Right lobe of liver (tissue), 6 donors: ENCODE data around the gene MYCBP2. TPM values are rescaled to one million over a fixed set of nuclear protein-coding genes. Genes with fewer than 3 reads are reported as not detected.
A peak's percentile ranks its signal among the peaks of the same experiment; 100 is the strongest.

ENCODE experiments used
- ATAC-seq, 4 donors: fragments of 200-7000 bp; cut with Tn5 transposase; one replicate each; pipeline ENCODE4 v1.9.1; 2020; ENCODE audit warnings: mild to moderate bottlenecking in 4 of 4, moderate library complexity in 4 of 4
- DNase-seq, 3 donors: peaks; one replicate each; pipeline ENCODE4 v3.0.0-alpha.2; 2020
- H3K27ac ChIP-seq, 3 donors: fragments of 200-600 bp; one replicate each; pipeline ENCODE4 v1.8.0; 2022
- H3K27me3 ChIP-seq, 2 donors: fragments of 200-600 bp; one replicate each; pipeline ENCODE4 v1.8.0; 2022
- H3K36me3 ChIP-seq, 4 donors: fragments of 200-600 bp; sonication (generic) in 1 of 4; one replicate each; pipeline versions ENCODE4 v1.5.1 to v1.8.0; 2017 to 2022; ENCODE audit warnings: control low read depth in 1 of 4
- H3K4me1 ChIP-seq, 4 donors: fragments of 200-600 bp; sonication (generic) in 1 of 4; one replicate each; pipeline versions ENCODE4 v1.5.1 to v1.8.0; 2017 to 2022; ENCODE audit warnings: control low read depth in 1 of 4
- H3K4me3 ChIP-seq, 3 donors: fragments of 200-600 bp; one replicate each; pipeline ENCODE4 v1.8.0; 2022
- H3K9me3 ChIP-seq, 4 donors: fragments of 200-600 bp; sonication (generic) in 1 of 4; one replicate each; pipeline versions ENCODE4 v1.5.1 to v1.8.0; 2017 to 2022; ENCODE audit warnings: control low read depth in 1 of 4
- POLR2A ChIP-seq: fragments of 450-650 bp; IDR thresholded peaks from one replicate; pipeline ENCODE4 v1.6.1; 2017; ENCODE audit warnings: antibody characterized with exemption, mild to moderate bottlenecking
- WGBS: methylation state at CpG from one replicate; pipeline ENCODE4 v1.1.6; 2018; ENCODE audit warnings: low coverage, low lambda C conversion rate; ENCODE audit not compliant: insufficient coverage; ENCODE audit errors: missing lambda C conversion rate; 5-methylcytosine and 5-hydroxymethylcytosine counted together
- intact Hi-C, 2 donors: fragments of 100-400 bp; cut with DNase I; formaldehyde crosslinking; loops; one replicate each; pipeline versions ENCODE4 v1.11.2 to v1.14.1; 2022
- total RNA-seq, 6 experiments: library from RNA; depleted of rRNA in 2 of 6; stranded (reverse); fragments of >200 nt in 2 of 6; fragmentation: NEBNext Ultra II Directional in 3 of 6; extraction: Animal tissue kit (Norgen Biotek cat#: 25700) in 3 of 6; gene quantifications; one replicate each; pipeline versions ENCODE4 v1.1.0 to v1.2.4, GENCODE V29; 2016 to 2023
- TF ChIP-seq, protein P1 (sequence below), 4 donors: fragments of 200-600 bp in 3 of 4; fragments of 450-650 bp in 1 of 4; IDR thresholded peaks; one replicate each; pipeline versions ENCODE4 v1.5.1 to v1.8.0; 2016 to 2022; ENCODE audit warnings: antibody characterized with exemption in 4 of 4, mild to moderate bottlenecking in 2 of 4
- donor health status: DM: no; HTN: yes; CAD: no.
- donor health status: DM: no; HTN: no; CAD: no.
- donor health status: DM: no; HTN: no; CAD: no.
- donor health status: DM: no; HTN: yes; CAD: no.
- donor health status: DM: no; HTN: yes; CAD: no.

Gene MYCBP2
- total RNA-seq, 6 experiments from 2014 or later: 27.8 to 50.1 (median 43.2) TPM

DNA sequence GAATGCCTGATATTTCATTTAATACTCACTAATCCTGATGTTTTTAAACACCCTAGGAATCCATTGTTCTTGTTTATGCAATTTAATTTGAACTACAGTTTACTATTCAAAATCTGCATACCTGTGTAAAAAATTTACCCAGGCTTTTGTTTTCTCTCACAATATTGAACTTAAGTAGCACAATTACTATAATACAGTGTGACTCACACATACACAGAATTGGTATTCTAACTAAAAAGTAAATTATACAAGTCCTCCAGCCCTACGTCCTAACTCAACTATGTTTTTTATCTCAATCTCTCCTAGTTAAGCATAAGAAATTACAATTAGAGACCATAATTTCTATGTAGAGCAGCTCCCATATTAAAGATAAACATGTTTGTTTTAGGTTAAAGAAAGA lies 41.8 kb downstream of the MYCBP2 start:
- no peaks in the 10 kb centered on the region for H3K9me3 ChIP-seq
- no peaks in the 10 kb centered on the region for H3K27me3 ChIP-seq
- H3K4me1 ChIP-seq: no peaks in the 10 kb centered on the region
- intact Hi-C loops: no loop called here
- no peak overlapping the region for H3K27ac ChIP-seq
- DNase-seq: no peak
- TF ChIP-seq POLR2A: no peak
- TF ChIP-seq, protein P1, sequence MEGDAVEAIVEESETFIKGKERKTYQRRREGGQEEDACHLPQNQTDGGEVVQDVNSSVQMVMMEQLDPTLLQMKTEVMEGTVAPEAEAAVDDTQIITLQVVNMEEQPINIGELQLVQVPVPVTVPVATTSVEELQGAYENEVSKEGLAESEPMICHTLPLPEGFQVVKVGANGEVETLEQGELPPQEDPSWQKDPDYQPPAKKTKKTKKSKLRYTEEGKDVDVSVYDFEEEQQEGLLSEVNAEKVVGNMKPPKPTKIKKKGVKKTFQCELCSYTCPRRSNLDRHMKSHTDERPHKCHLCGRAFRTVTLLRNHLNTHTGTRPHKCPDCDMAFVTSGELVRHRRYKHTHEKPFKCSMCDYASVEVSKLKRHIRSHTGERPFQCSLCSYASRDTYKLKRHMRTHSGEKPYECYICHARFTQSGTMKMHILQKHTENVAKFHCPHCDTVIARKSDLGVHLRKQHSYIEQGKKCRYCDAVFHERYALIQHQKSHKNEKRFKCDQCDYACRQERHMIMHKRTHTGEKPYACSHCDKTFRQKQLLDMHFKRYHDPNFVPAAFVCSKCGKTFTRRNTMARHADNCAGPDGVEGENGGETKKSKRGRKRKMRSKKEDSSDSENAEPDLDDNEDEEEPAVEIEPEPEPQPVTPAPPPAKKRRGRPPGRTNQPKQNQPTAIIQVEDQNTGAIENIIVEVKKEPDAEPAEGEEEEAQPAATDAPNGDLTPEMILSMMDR (IDR thresholded peaks at IDR 0.05): no peak
- no peak overlapping the region for H3K4me3 ChIP-seq
- peaks cover 0 to 7% (median 0%) of the 10 kb centered on the region in 4 donors for H3K36me3 ChIP-seq
- ATAC-seq: no peak
- 100% methylated on average over 1 of the region's 1 CpG for WGBS

DNA sequence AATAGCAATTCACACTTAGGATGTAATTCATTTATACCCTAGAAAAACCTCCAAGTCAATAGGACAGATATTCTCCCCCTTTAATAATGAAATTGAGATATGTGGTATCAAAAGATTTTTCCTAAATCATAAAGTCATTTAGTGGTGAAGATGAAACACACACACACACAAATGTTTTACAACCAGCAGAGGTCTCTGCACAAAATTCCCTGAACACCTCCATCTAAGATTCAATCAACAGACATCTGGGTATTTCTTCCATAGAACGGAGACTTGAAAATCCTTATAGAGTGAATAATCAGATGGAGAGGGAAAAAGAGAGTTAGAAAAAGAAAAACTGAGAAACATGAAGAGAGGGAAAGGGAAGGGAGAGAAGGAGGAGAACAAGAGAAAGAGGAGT lies 52.8 kb downstream of the MYCBP2 start:
- no peaks in the 10 kb centered on the region for H3K27me3 ChIP-seq
- no peaks in the 10 kb centered on the region for H3K4me1 ChIP-seq
- DNase-seq: no peak
- no peak overlapping the region for H3K27ac ChIP-seq
- TF ChIP-seq, protein P1 (IDR thresholded peaks at IDR 0.05): peak in 3 of 4 donors; percentile 12 to 24 (median 18)
- no peak for TF ChIP-seq POLR2A
- no peak for ATAC-seq
- H3K4me3 ChIP-seq: no peak overlapping the region
- H3K9me3 ChIP-seq: no peaks in the 10 kb centered on the region
- H3K36me3 ChIP-seq: peaks cover 0 to 18% (median 2%) of the 10 kb centered on the region in 4 donors
- 100% methylated on average over 1 of the region's 1 CpG for WGBS
- intact Hi-C loops: no loop called here

GRCh38 chr13:77269141-77269540 lies 57.8 kb downstream of the MYCBP2 start:
- no peak for TF ChIP-seq POLR2A
- TF ChIP-seq, protein P1 (IDR thresholded peaks at IDR 0.05): no peak
- peaks cover 0 to 24% (median 2%) of the 10 kb centered on the region in 4 donors for H3K36me3 ChIP-seq
- no CpG with 5 or more reads among the region's 1 CpG for WGBS
- no peak for ATAC-seq
- H3K27ac ChIP-seq: no peak overlapping the region
- H3K4me3 ChIP-seq: no peak overlapping the region
- intact Hi-C loops: no loop called here
- no peaks in the 10 kb centered on the region for H3K4me1 ChIP-seq
- no peak for DNase-seq
- H3K9me3 ChIP-seq: no peaks in the 10 kb centered on the region
- H3K27me3 ChIP-seq: no peaks in the 10 kb centered on the region

- DNase-seq (no peak), ATAC-seq (no peak)
- intact Hi-C loops: no loop called here
- H3K4me3 ChIP-seq: no peak overlapping the region
- no peaks in the 10 kb centered on the region for H3K27me3 ChIP-seq
- H3K9me3 ChIP-seq: no peaks in the 10 kb centered on the region
- no peak for TF ChIP-seq POLR2A
- TF ChIP-seq, protein P1 (IDR thresholded peaks at IDR 0.05): no peak
- no peak overlapping the region for H3K27ac ChIP-seq
- WGBS: 65% methylated on average over 2 of the region's 2 CpGs
- peaks cover 0 to 35% (median 0%) of the 10 kb centered on the region in 4 donors for H3K36me3 ChIP-seq
- H3K4me1 ChIP-seq: no peaks in the 10 kb centered on the region
Measured at GRCh38 chr13:77267362-77267761, 59.5 kb downstream of the MYCBP2 start.

DNA sequence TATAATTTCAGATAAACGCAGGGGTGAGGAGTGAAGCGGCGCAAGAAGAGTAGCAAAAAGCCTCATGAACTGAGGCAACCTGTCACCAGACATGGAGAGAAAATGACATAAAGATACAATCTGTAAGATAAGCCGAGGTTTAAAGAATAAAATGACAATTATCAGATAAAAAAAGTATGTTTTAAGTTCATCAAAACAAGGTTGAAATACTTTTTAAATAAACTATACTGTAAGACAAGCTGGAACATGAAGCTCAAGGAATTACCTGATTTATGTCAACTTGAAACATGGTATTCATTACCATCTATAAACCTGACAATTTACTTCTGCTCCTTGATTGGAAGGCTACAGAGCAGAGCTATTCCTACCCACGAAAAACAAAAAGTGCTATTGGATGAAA lies 61.6 kb downstream of the MYCBP2 start:
- no peak overlapping the region for H3K27ac ChIP-seq
- ATAC-seq: no peak
- intact Hi-C loops: no loop called here
- 90% methylated on average over 5 of the region's 5 CpGs for WGBS
- H3K27me3 ChIP-seq: no peaks in the 10 kb centered on the region
- H3K9me3 ChIP-seq: no peaks in the 10 kb centered on the region
- TF ChIP-seq POLR2A: no peak
- TF ChIP-seq, protein P1 (IDR thresholded peaks at IDR 0.05): no peak
- no peak overlapping the region for H3K4me3 ChIP-seq
- no peaks in the 10 kb centered on the region for H3K4me1 ChIP-seq
- peaks cover 0 to 42% (median 2%) of the 10 kb centered on the region in 4 donors for H3K36me3 ChIP-seq
- DNase-seq: no peak
